RWPE2 (cell line): ENCODE measurements around the gene COL27A1.

ENCODE experiments used
- ATAC-seq: fragments of 200-7000 bp; cut with Tn5 transposase; 3 replicates; pipeline ENCODE4 v1.9.1; 2021; ENCODE audit warnings: low read depth
- DNase-seq: peaks from one replicate; pipeline ENCODE4 v3.0.0-alpha.2; 2020; ENCODE audit warnings: low spot score
- H3K27ac ChIP-seq: fragments of 450-650 bp; 2 replicates; pipeline ENCODE4 v1.5.1; 2017; ENCODE audit warnings: mild to moderate bottlenecking; ENCODE audit not compliant: poor library complexity, severe bottlenecking
- H3K27me3 ChIP-seq: fragments of 250-450 bp; sonication (Bioruptor Pico); 2 replicates; pipeline ENCODE4 v1.5.1; 2021; ENCODE audit warnings: mild to moderate bottlenecking, moderate library complexity; ENCODE audit not compliant: insufficient read depth, poor library complexity, severe bottlenecking
- H3K36me3 ChIP-seq: fragments of 250-450 bp; sonication (Bioruptor Pico); 2 replicates; pipeline ENCODE4 v1.5.1; 2020; ENCODE audit warnings: low read depth, mild to moderate bottlenecking, moderate library complexity
- H3K4me1 ChIP-seq: fragments of 250-450 bp; sonication (Bioruptor Pico); 2 replicates; pipeline ENCODE4 v1.5.1; 2021; ENCODE audit warnings: mild to moderate bottlenecking, moderate library complexity; ENCODE audit not compliant: insufficient read depth, poor library complexity, severe bottlenecking
- H3K4me3 ChIP-seq: fragments of 250-450 bp; sonication (Bioruptor Pico); 2 replicates; pipeline ENCODE4 v1.5.1; 2021; ENCODE audit warnings: mild to moderate bottlenecking, moderate library complexity; ENCODE audit not compliant: severe bottlenecking
- H3K9me3 ChIP-seq: fragments of 250-450 bp; sonication (Bioruptor Pico); 2 replicates; pipeline ENCODE4 v1.5.1; 2021; ENCODE audit warnings: mild to moderate bottlenecking, moderate library complexity; ENCODE audit not compliant: severe bottlenecking
- TF ChIP-seq, protein P1 (sequence below): fragments of 450-650 bp; IDR thresholded peaks from one replicate; pipeline ENCODE4 v1.5.1; 2017; ENCODE audit warnings: mild to moderate bottlenecking, moderate library complexity; ENCODE audit not compliant: poor library complexity, severe bottlenecking

Gene COL27A1

GRCh38 chr9:114314256-114314867 lies 159.0 kb downstream of the COL27A1 start:
- Histone ChIP-seq H3K4me1 (peaks cover 3% of the 10 kb centered on the region), H3K27me3 (no peaks in the 10 kb centered on the region), H3K27ac (no peak overlapping the region), H3K9me3 (no peaks in the 10 kb centered on the region), H3K4me3 (no peak overlapping the region), H3K36me3 (no peaks in the 10 kb centered on the region)
- ATAC-seq, result no peak
- DNase-seq, result peak; percentile 10
- TF ChIP-seq, protein P1, sequence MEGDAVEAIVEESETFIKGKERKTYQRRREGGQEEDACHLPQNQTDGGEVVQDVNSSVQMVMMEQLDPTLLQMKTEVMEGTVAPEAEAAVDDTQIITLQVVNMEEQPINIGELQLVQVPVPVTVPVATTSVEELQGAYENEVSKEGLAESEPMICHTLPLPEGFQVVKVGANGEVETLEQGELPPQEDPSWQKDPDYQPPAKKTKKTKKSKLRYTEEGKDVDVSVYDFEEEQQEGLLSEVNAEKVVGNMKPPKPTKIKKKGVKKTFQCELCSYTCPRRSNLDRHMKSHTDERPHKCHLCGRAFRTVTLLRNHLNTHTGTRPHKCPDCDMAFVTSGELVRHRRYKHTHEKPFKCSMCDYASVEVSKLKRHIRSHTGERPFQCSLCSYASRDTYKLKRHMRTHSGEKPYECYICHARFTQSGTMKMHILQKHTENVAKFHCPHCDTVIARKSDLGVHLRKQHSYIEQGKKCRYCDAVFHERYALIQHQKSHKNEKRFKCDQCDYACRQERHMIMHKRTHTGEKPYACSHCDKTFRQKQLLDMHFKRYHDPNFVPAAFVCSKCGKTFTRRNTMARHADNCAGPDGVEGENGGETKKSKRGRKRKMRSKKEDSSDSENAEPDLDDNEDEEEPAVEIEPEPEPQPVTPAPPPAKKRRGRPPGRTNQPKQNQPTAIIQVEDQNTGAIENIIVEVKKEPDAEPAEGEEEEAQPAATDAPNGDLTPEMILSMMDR, result no peak

- DNase-seq (peak; percentile 27), ATAC-seq (no peak)
- no peak overlapping the region for H3K4me3 ChIP-seq
- TF ChIP-seq, protein P1, result no peak
- H3K4me1 ChIP-seq, result peaks cover 3% of the 10 kb centered on the region
- no peaks in the 10 kb centered on the region for H3K9me3 ChIP-seq
- no peaks in the 10 kb centered on the region for H3K36me3 ChIP-seq
- no peaks in the 10 kb centered on the region for H3K27me3 ChIP-seq
- no peak overlapping the region for H3K27ac ChIP-seq
Observed at GRCh38 chr9:114314881-114315722, 159.8 kb downstream of the COL27A1 start.

DNA sequence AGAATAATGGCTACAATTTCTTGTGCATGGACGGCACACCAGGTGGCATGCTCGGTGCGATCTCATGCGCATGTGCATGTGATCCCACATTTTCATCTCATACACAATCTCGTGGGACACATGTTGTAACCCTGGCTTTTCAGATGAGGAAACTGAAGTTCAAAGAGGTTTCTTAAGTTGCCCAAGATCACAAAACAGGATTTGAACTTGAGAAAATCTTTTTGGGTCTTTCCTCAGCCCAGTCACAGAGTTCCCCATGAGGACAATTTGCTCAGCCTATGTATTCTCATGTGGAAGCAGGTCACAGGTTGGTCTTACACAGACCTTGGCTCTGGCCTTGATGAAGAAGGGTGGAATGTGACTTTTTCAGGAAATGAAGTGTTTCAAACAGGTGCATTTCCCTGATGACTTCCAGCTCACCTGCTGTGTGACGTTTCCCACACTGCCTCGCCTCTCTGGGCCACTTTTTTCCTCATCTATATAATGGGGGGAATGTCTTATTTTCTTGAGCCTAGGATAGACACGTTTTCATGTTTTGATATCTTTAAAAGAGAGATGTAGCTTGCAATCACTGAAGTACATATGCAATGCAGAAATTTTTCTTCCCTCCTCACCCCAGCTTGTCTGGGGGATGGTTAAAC lies 160.5 kb downstream of the COL27A1 start:
- ATAC-seq (no peak), DNase-seq (peak; percentile 3)
- Histone ChIP-seq H3K36me3 (no peaks in the 10 kb centered on the region), H3K27ac (no peak overlapping the region), H3K27me3 (no peaks in the 10 kb centered on the region), H3K4me1 (peaks cover 3% of the 10 kb centered on the region), H3K4me3 (no peak overlapping the region), H3K9me3 (no peaks in the 10 kb centered on the region)
- TF ChIP-seq, protein P1, result no peak

DNA sequence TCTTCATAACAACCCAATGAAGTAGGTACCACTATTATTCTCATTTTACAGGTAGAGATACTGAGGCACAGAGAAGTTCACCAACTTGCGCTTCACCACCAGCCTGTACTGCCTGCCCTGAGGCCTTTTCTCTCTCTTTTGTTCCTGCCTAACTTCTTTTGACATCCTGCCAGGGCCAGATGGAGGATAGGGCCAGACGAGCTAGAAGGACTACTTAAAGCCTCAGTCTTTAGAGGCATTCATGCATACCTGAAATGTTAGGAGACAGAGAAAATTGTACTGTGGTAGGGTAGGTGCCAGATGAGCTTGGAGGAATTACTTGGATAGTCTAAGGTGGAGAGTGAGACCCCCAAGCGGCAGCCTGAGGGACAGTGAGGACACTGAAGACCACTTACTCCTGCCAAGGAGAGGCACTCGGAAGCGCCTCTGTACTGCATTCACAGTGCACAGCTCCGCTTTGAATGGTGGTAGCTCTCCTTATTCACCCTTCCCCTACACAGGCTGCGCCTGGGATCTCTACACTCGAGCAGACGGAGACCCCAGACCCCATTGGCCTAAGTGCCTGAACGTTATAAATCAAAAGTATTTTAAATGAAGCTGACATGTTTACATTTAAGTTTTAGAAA lies 161.4 kb downstream of the COL27A1 start:
- ATAC-seq (no peak), DNase-seq (peak; percentile 17)
- Histone ChIP-seq H3K9me3 (no peaks in the 10 kb centered on the region), H3K27me3 (no peaks in the 10 kb centered on the region), H3K4me1 (peaks cover 3% of the 10 kb centered on the region), H3K4me3 (no peak overlapping the region), H3K36me3 (no peaks in the 10 kb centered on the region), H3K27ac (no peak overlapping the region)
- TF ChIP-seq, protein P1, result no peak
